NK-92 treated with Interleukin-12 subunit alpha and Interleukin-12 subunit beta, amount 100 ng/mL, for 24 hours (cell line): ENCODE measurements around the gene CWC25.
"Not testable (repeated sequence)": the region's sequence is repeated elsewhere in the genome, so short reads cannot be mapped to it uniquely, and the experiment has no call there.

ENCODE experiments used
- DNase-seq: peaks from one replicate; lab custom pipeline; 2025; lab: John Stamatoyannopoulos, UW

CWC25 gene

GRCh38 chr17:38824899-38825761 is at the start of gene CWC25:
CWC25 (minus strand) TSS chr17:38825321; CDS start chr17:38825183, 138 bp downstream.
- DNase-seq: peak; percentile 85

- DNase-seq: no peak
Observed at GRCh38 chr17:38873640-38874380, 48.7 kb upstream of the CWC25 start.

- DNase-seq: no peak
Observed at GRCh38 chr17:38872671-38873385, 47.7 kb upstream of the CWC25 start.

GRCh38 chr17:38872027-38872511 is 46.9 kb upstream of the CWC25 start:
- no peak for DNase-seq

- peak; percentile 73 for DNase-seq
Observed at GRCh38 chr17:38871247-38872015, 46.3 kb upstream of the CWC25 start.

- DNase-seq: peak; percentile 73
Observed at GRCh38 chr17:38870259-38871165, 45.4 kb upstream of the CWC25 start.

GRCh38 chr17:38869526-38870258 is 44.6 kb upstream of the CWC25 start, which contains the start of gene LASP1:
LASP1 (plus strand) TSS chr17:38870058; CDS start chr17:38870190, 132 bp downstream.
- peak; percentile 85 for DNase-seq

- peak; percentile 85 for DNase-seq
Observed at GRCh38 chr17:38868817-38869525, 43.9 kb upstream of the CWC25 start.

GRCh38 chr17:38867968-38868816 is 43.1 kb upstream of the CWC25 start:
- DNase-seq: no peak

GRCh38 chr17:38867179-38867967 is 42.3 kb upstream of the CWC25 start:
- DNase-seq: peak; percentile 17

- no peak for DNase-seq
Observed at GRCh38 chr17:38864636-38865398, 39.7 kb upstream of the CWC25 start.

- no peak for DNase-seq
Observed at GRCh38 chr17:38861399-38861843, 36.3 kb upstream of the CWC25 start.

- no peak for DNase-seq
Observed at GRCh38 chr17:38857271-38857670, 32.1 kb upstream of the CWC25 start.

- not testable (repeated sequence) for DNase-seq
Observed at GRCh38 chr17:38855101-38855714, 30.1 kb upstream of the CWC25 start.

- DNase-seq: peak; percentile 80
Observed at GRCh38 chr17:38853292-38854219, 28.4 kb upstream of the CWC25 start, which contains the start of gene RPL23. RPL23 (minus strand) TSS chr17:38853721; CDS start chr17:38853710, 11 bp downstream.
